ENCODE measurements around the gene ADGRA3. TPM values are rescaled to one million over a fixed set of nuclear protein-coding genes. Genes with fewer than 3 reads are reported as not detected.

Gene ADGRA3
- total and polyA plus RNA-seq, 2 of the 13 experiments (the other 11 are each of a cell fraction or from before 2014, with no cell fraction given), result 32.2 to 40.8 TPM

GRCh38 chr4:22369901-22370562 lies 145.8 kb downstream of the ADGRA3 start (continued):
- TF ChIP-seq, protein P1, sequence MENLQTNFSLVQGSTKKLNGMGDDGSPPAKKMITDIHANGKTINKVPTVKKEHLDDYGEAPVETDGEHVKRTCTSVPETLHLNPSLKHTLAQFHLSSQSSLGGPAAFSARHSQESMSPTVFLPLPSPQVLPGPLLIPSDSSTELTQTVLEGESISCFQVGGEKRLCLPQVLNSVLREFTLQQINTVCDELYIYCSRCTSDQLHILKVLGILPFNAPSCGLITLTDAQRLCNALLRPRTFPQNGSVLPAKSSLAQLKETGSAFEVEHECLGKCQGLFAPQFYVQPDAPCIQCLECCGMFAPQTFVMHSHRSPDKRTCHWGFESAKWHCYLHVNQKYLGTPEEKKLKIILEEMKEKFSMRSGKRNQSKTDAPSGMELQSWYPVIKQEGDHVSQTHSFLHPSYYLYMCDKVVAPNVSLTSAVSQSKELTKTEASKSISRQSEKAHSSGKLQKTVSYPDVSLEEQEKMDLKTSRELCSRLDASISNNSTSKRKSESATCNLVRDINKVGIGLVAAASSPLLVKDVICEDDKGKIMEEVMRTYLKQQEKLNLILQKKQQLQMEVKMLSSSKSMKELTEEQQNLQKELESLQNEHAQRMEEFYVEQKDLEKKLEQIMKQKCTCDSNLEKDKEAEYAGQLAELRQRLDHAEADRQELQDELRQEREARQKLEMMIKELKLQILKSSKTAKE (CRISPR knock-in tag; IDR thresholded peaks at IDR 0.05; ENCODE audit: borderline replicate concordance), result no peak
- TF ChIP-seq HDAC2 (CRISPR knock-in tag; IDR thresholded peaks at IDR 0.05) (no peak), ZNF749 (CRISPR knock-in tag; IDR thresholded peaks at IDR 0.05; ENCODE audit: borderline replicate concordance) (no peak), ZIK1 (CRISPR knock-in tag; IDR thresholded peaks at IDR 0.05; ENCODE audit: borderline replicate concordance, low read depth) (no peak), ZNF747 (CRISPR knock-in tag; IDR thresholded peaks at IDR 0.05; ENCODE audit: borderline replicate concordance) (no peak), MTF2 (CRISPR knock-in tag; IDR thresholded peaks at IDR 0.05; ENCODE audit: borderline replicate concordance) (no peak), MIXL1 (CRISPR knock-in tag; IDR thresholded peaks at IDR 0.05) (no peak)
- TF ChIP-seq, protein P2, sequence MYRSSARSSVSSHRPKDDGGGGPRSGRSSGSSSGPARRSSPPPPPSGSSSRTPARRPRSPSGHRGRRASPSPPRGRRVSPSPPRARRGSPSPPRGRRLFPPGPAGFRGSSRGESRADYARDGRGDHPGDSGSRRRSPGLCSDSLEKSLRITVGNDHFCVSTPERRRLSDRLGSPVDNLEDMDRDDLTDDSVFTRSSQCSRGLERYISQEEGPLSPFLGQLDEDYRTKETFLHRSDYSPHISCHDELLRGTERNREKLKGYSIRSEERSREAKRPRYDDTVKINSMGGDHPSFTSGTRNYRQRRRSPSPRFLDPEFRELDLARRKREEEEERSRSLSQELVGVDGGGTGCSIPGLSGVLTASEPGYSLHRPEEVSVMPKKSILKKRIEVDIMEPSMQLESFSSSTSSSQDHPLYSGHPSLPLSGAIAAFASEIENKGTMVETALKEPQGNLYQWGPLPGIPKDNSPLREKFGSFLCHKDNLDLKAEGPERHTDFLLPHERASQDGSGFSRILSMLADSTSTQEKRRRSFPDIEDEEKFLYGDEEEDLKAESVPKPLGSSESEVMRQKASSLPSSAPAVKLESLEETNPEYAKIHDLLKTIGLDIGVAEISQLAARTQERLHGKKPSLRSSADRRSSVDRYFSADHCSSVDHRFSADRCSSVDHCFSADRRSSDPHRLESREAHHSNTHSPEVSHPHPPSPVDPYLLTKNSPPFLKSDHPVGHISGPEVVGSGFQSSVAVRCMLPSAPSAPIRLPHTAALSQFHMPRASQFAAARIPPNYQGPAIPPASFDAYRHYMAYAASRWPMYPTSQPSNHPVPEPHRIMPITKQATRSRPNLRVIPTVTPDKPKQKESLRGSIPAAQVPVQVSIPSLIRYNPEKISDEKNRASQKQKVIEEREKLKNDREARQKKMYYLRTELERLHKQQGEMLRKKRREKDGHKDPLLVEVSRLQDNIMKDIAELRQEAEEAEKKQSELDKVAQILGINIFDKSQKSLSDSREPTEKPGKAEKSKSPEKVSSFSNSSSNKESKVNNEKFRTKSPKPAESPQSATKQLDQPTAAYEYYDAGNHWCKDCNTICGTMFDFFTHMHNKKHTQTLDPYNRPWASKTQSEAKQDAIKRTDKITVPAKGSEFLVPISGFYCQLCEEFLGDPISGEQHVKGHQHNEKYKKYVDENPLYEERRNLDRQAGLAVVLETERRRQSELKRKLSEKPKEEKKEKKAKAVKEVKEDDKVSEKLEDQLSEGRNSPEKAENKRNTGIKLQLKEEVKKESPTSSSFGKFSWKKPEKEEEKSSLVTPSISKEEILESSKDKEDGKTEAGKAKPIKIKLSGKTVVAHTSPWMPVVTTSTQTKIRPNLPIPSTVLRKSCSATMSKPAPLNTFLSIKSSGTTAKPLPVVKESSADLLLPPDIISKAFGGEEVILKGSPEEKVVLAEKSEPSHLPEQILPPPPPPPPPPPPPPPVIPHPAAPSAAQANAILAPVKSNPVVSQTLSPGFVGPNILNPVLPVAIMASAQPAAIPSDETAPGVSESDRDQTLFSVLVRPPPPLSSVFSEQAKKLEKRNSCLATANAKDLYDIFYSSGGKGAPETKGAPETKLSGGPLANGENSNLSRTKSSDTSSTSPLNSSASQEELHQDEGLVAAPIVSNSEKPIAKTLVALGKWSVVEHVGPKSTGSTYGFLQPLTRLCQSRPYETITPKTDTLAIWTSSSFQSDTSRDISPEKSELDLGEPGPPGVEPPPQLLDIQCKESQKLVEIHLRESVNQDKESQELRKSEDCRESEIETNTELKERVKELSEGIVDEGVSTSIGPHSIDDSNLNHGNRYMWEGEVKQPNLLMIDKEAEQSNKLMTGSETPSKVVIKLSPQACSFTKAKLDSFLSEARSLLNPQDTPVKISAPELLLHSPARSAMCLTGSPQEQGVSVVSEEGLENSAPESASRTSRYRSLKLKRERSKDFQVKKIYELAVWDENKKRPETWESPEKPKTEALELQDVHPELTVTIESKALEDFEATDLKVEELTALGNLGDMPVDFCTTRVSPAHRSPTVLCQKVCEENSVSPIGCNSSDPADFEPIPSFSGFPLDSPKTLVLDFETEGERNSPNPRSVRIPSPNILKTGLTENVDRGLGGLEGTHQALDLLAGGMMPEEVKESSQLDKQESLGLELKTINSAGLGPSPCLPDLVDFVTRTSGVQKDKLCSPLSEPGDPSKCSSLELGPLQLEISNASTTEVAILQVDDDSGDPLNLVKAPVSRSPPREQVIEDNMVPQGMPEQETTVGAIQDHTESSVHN (CRISPR knock-in tag; IDR thresholded peaks at IDR 0.05), result no peak
